Smooth muscle cell (in vitro differentiated cells): Measurements from ENCODE around the gene ALAS1. TPM values are rescaled to one million over a fixed set of nuclear protein-coding genes. Genes with fewer than 3 reads are reported as not detected.

Experiments used
- DNase-seq: peaks from one replicate; lab custom pipeline; 2025; ENCODE audit not compliant: unreplicated experiment; lab: John Stamatoyannopoulos, UW
- H2AFZ ChIP-seq: fragments of 200-600 bp; sonication (generic); 2 replicates; pipeline ENCODE4 v1.6.0; 2016; ENCODE audit warnings: antibody characterized with exemption, low read depth, mild to moderate bottlenecking
- H3F3A ChIP-seq: fragments of 200-600 bp; sonication (generic); 2 replicates; pipeline ENCODE4 v1.6.0; 2017; ENCODE audit warnings: antibody characterized with exemption, low read depth
- H3K27ac ChIP-seq: fragments of 200-600 bp; sonication (generic); 2 replicates; pipeline ENCODE4 v1.5.1; 2016; ENCODE audit warnings: low read depth, mild to moderate bottlenecking
- H3K27me3 ChIP-seq: fragments of 200-600 bp; sonication (generic); 2 replicates; pipeline ENCODE4 v1.6.1; 2016; ENCODE audit warnings: low read depth, mild to moderate bottlenecking
- H3K36me3 ChIP-seq: fragments of 200-600 bp; sonication (generic); 2 replicates; pipeline ENCODE4 v1.5.1; 2016; ENCODE audit warnings: low read depth
- H3K4me1 ChIP-seq: fragments of 200-600 bp; sonication (generic); 2 replicates; pipeline ENCODE4 v1.5.1; 2016; ENCODE audit warnings: low read depth
- H3K4me2 ChIP-seq: fragments of 200-600 bp; sonication (generic); 2 replicates; pipeline ENCODE4 v1.6.0; 2016; ENCODE audit warnings: mild to moderate bottlenecking
- H3K4me3 ChIP-seq: fragments of 200-600 bp; sonication (generic); 2 replicates; pipeline ENCODE4 v1.5.1; 2016; ENCODE audit warnings: mild to moderate bottlenecking
- H3K79me2 ChIP-seq: fragments of 200-600 bp; sonication (generic); 2 replicates; pipeline ENCODE4 v1.6.0; 2016; ENCODE audit warnings: low read depth, mild to moderate bottlenecking
- H3K9ac ChIP-seq: fragments of 200-600 bp; sonication (generic); 2 replicates; pipeline ENCODE4 v1.6.0; 2016; ENCODE audit warnings: low read depth
- H3K9me3 ChIP-seq: fragments of 200-600 bp; sonication (generic); replicated peaks from 2 replicates; pipeline ENCODE4 v1.5.1; 2016; ENCODE audit warnings: low read depth
- H4K20me1 ChIP-seq: fragments of 200-600 bp; sonication (generic); 2 replicates; pipeline ENCODE4 v1.6.0; 2016; ENCODE audit warnings: low read depth
- CTCF ChIP-seq: fragments of 200-600 bp; sonication (generic); IDR thresholded peaks from 2 replicates; pipeline ENCODE4 v1.5.1; 2017; ENCODE audit warnings: borderline replicate concordance, mild to moderate bottlenecking, antibody characterized with exemption; ENCODE audit not compliant: insufficient read depth, poor library complexity, severe bottlenecking
- WGBS: methylation state at CpG from one replicate; pipeline ENCODE4 v1.1.7; 2016; ENCODE audit warnings: low lambda C conversion rate; 5-methylcytosine and 5-hydroxymethylcytosine counted together
- polyA plus RNA-seq: library from polyadenylated mRNA; unstranded; fragments of >200 nt; fragmentation: Nextera tagmentation; extraction: Ambion mirVana; gene quantifications from 2 replicates; pipeline ENCODE4 v1.2.1, GENCODE V29; 2016
- total RNA-seq: library from RNA; depleted of rRNA; stranded (reverse); fragments of >200 nt; gene quantifications from 2 replicates; pipeline ENCODE4 v1.2.3, GENCODE V29; 2014

ALAS1 gene
- total and polyA plus RNA-seq, 2 experiments from 2014 or later: 35.7 to 59.4 TPM

DNA sequence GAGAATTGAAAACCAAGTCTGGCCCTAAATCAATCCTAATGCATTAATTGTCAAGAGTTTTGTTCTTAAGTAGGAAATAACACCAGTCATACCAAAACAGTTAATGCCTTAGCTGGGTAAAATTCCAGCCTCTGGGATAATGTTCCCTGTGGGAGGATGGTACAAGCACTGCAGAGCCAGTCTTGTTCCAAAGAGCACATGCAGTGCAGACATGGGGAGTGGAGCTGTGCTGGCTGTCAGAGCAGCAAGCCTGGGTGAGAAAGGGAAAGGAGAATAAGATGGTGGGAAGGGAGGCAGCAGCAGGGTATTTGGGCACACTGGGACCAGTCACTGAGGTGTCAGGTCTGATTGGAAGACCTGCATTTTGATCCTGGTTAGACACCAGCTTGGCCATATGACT is 12.1 kb downstream of the ALAS1 start:
- Histone ChIP-seq H2AFZ (no peak overlapping the region), H3K4me3 (no peak overlapping the region), H3K4me1 (no peaks in the 10 kb centered on the region), H3F3A (peaks cover 4% of the 10 kb centered on the region), H3K9me3 (no peaks in the 10 kb centered on the region), H3K4me2 (no peak overlapping the region), H3K9ac (no peak overlapping the region), H3K79me2 (no peaks in the 10 kb centered on the region), H3K27ac (no peak overlapping the region), H4K20me1 (peaks cover 9% of the 10 kb centered on the region), H3K27me3 (no peaks in the 10 kb centered on the region), H3K36me3 (peaks cover 17% of the 10 kb centered on the region)
- no peak for TF ChIP-seq CTCF
- DNase-seq: no peak

DNA sequence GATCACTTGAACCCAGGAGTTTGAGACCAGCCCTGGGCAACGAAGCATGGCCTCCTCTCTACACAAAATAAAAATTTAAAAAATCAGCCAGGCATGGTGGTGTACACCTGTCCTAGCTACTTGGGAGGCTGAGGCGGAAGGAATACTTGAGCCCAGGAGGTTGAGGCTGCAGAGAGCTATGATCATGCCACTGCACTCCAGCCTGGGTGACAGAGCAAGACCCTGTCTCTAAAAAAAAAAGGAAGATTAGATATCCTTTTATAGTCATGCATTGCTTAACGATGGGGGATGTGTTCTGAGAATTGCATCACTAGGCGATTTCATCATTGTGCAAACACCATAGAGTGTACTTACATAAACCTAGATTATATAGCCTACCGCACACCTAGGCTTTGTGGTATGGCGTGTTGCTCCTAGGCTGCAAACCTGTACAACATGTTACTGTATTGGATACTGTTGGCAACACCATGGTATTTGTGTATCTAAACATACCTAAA is 12.6 kb downstream of the ALAS1 start:
- no peak for TF ChIP-seq CTCF
- Histone ChIP-seq H4K20me1 (peaks cover 9% of the 10 kb centered on the region), H3K4me1 (no peaks in the 10 kb centered on the region), H3K27ac (no peak overlapping the region), H3F3A (no peaks in the 10 kb centered on the region), H3K4me3 (no peak overlapping the region), H3K27me3 (no peaks in the 10 kb centered on the region), H2AFZ (no peak overlapping the region), H3K9me3 (no peaks in the 10 kb centered on the region), H3K4me2 (no peak overlapping the region), H3K36me3 (peaks cover 13% of the 10 kb centered on the region), H3K79me2 (no peaks in the 10 kb centered on the region), H3K9ac (no peak overlapping the region)
- no peak for DNase-seq
- WGBS: 81% methylated on average over 6 of the region's 6 CpGs

- WGBS: 94% methylated on average over 18 of the region's 18 CpGs
- H3K79me2 ChIP-seq: no peaks in the 10 kb centered on the region
- H3K9me3 ChIP-seq: no peaks in the 10 kb centered on the region
- H3K4me1 ChIP-seq: no peaks in the 10 kb centered on the region
- no peak overlapping the region for H2AFZ ChIP-seq
- no peak overlapping the region for H3K4me2 ChIP-seq
- H3K9ac ChIP-seq: no peak overlapping the region
- no peak for TF ChIP-seq CTCF
- H4K20me1 ChIP-seq: peaks cover 9% of the 10 kb centered on the region
- no peaks in the 10 kb centered on the region for H3F3A ChIP-seq
- no peak overlapping the region for H3K4me3 ChIP-seq
- H3K36me3 ChIP-seq: peaks cover 13% of the 10 kb centered on the region
- no peak overlapping the region for H3K27ac ChIP-seq
- no peak for DNase-seq
- H3K27me3 ChIP-seq: no peaks in the 10 kb centered on the region
These were observed 13.4 kb downstream of the ALAS1 start for GRCh38 chr3:52211268-52211891.

GRCh38 chr3:52213005-52213404 is 15.0 kb downstream of the ALAS1 start:
- peaks cover 9% of the 10 kb centered on the region for H4K20me1 ChIP-seq
- DNase-seq: no peak
- no peaks in the 10 kb centered on the region for H3K9me3 ChIP-seq
- no peak overlapping the region for H3K4me2 ChIP-seq
- no peaks in the 10 kb centered on the region for H3K4me1 ChIP-seq
- H3K36me3 ChIP-seq: peaks cover 5% of the 10 kb centered on the region
- no peaks in the 10 kb centered on the region for H3F3A ChIP-seq
- no peak overlapping the region for H2AFZ ChIP-seq
- H3K4me3 ChIP-seq: no peak overlapping the region
- no peak for TF ChIP-seq CTCF
- 96% methylated on average over 8 of the region's 8 CpGs for WGBS
- no peaks in the 10 kb centered on the region for H3K79me2 ChIP-seq
- H3K27me3 ChIP-seq: no peaks in the 10 kb centered on the region
- no peak overlapping the region for H3K27ac ChIP-seq
- no peak overlapping the region for H3K9ac ChIP-seq
